Activated T-helper 1 cell treated with anti-CD3 and anti-CD28 coated beads, Interleukin-12 subunit alpha, Interleukin-12 subunit beta, Interleukin-2, Interleukin-4 antibody, amounts not matched to agents 30 ng/mL and 10 ng/mL and 1 ng/mL, durations not matched to agents 14 hours and 24 hours and 36 hours (primary cell): ENCODE measurements around the gene INTS6L. TPM values are rescaled to one million over a fixed set of nuclear protein-coding genes. Genes with fewer than 3 reads are reported as not detected.
A peak's percentile ranks its signal among the peaks of the same experiment; 100 is the strongest.

Source experiments
- DNase-seq: peaks from one replicate; pipeline ENCODE4 v3.0.0; 2021; ENCODE audit warnings: low spot score
- H3K27ac Mint-ChIP-seq: one replicate; pipeline ENCODE4 v1.8.0; 2021; ENCODE audit warnings: mild to moderate bottlenecking, mixed read lengths
- H3K27me3 Mint-ChIP-seq: one replicate; pipeline ENCODE4 v1.8.0; 2022; ENCODE audit warnings: mild to moderate bottlenecking, moderate library complexity, mixed read lengths; ENCODE audit not compliant: insufficient read depth
- H3K36me3 Mint-ChIP-seq: one replicate; pipeline ENCODE4 v1.8.0; 2021; ENCODE audit warnings: low read depth, mixed read lengths
- H3K4me1 Mint-ChIP-seq: one replicate; pipeline ENCODE4 v1.8.0; 2021; ENCODE audit warnings: low read depth, mixed read lengths
- H3K4me3 Mint-ChIP-seq: one replicate; pipeline ENCODE4 v1.8.0; 2021; ENCODE audit warnings: mild to moderate bottlenecking, moderate library complexity, mixed read lengths
- H3K9me3 Mint-ChIP-seq: one replicate; pipeline ENCODE4 v1.8.0; 2021; ENCODE audit warnings: mixed read lengths
- intact Hi-C: fragments of 100-400 bp; cut with micrococcal nuclease; formaldehyde crosslinking; loops from one replicate; pipeline ENCODE4 v1.15.1; 2024
- total RNA-seq: library from RNA; stranded (reverse); gene quantifications from 2 replicates; pipeline ENCODE4 v1.2.3, GENCODE V29; 2022

Gene INTS6L
- total RNA-seq, 1 donor from 2014 or later = 38.7 TPM

- H3K27me3 Mint-ChIP-seq = peaks cover 3% of the 10 kb centered on the region
- intact Hi-C loops = no loop called here
- no peaks in the 10 kb centered on the region for H3K36me3 Mint-ChIP-seq
- no peak overlapping the region for H3K4me3 Mint-ChIP-seq
- no peaks in the 10 kb centered on the region for H3K4me1 Mint-ChIP-seq
- no peaks in the 10 kb centered on the region for H3K9me3 Mint-ChIP-seq
- H3K27ac Mint-ChIP-seq = no peak overlapping the region
- no peak for DNase-seq
Observed at GRCh38 chrX:135505351-135505750, 15.1 kb upstream of the INTS6L start.

- DNase-seq = no peak
- H3K4me1 Mint-ChIP-seq = no peaks in the 10 kb centered on the region
- no peak overlapping the region for H3K4me3 Mint-ChIP-seq
- intact Hi-C loops = no loop called here
- no peaks in the 10 kb centered on the region for H3K9me3 Mint-ChIP-seq
- H3K36me3 Mint-ChIP-seq = no peaks in the 10 kb centered on the region
- no peaks in the 10 kb centered on the region for H3K27me3 Mint-ChIP-seq
- no peak overlapping the region for H3K27ac Mint-ChIP-seq
Observed at GRCh38 chrX:135509885-135510284, 10.6 kb upstream of the INTS6L start.

DNA sequence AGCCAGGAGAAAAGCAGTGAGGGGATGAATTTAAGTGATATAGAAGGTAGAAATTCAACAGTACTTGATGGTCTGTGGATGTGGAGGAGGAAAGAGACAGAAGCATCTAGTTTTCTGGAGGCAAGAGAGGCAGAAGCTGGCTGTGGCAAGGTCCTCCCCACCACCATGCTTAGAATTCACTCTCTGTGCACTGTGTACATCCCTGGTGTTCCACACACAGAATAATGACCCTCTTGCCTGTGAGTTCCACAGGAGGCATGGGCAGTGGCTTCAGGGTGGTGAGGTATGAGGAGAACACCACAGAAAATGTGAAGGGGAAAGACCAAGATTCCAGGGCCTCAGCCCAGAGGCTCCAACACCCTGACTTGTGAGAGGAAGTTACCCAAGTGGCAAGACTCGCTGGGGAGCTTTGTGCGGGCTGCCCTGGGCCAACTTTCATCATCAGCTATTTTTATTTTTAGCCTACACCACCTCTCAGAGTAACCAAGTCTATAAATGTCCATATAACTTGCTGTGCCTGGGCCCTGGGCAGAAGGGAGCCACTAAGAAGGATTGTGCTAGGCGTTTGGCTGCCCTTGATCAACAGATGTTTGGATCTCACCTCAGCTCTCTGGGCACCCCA is 7.8 kb upstream of the INTS6L start:
- Mint-ChIP-seq H3K27me3 (no peaks in the 10 kb centered on the region), H3K4me1 (no peaks in the 10 kb centered on the region), H3K9me3 (no peaks in the 10 kb centered on the region), H3K36me3 (no peaks in the 10 kb centered on the region), H3K27ac (no peak overlapping the region), H3K4me3 (no peak overlapping the region)
- no peak for DNase-seq
- intact Hi-C loops = no loop called here

GRCh38 chrX:135513130-135513515 is 7.3 kb upstream of the INTS6L start:
- H3K4me3 Mint-ChIP-seq = no peak overlapping the region
- DNase-seq = no peak
- no peaks in the 10 kb centered on the region for H3K36me3 Mint-ChIP-seq
- H3K27me3 Mint-ChIP-seq = no peaks in the 10 kb centered on the region
- no peak overlapping the region for H3K27ac Mint-ChIP-seq
- intact Hi-C loops = no loop called here
- no peaks in the 10 kb centered on the region for H3K9me3 Mint-ChIP-seq
- H3K4me1 Mint-ChIP-seq = no peaks in the 10 kb centered on the region

DNA sequence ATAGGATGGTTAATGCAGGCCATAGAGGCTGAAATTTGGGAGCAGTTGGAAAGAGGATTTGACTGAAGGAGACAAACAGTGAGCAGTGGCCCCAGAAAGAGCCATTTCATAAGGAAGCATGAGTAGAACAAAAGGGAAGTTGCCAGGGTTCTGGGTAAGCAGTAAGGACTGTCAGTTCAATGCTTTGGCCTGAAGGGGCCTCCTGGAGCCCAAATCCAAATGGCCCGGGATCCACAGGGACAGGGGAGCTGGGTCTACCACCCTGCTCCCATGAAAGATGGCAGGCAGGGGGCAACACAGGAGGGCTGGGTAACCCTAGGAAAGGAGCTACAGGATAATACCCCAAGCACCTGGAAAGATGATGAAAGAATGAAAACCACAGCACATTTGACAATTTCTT is 4.1 kb upstream of the INTS6L start:
- intact Hi-C loops = no loop called here
- no peaks in the 10 kb centered on the region for H3K27me3 Mint-ChIP-seq
- H3K4me1 Mint-ChIP-seq = peaks cover 8% of the 10 kb centered on the region
- no peak overlapping the region for H3K4me3 Mint-ChIP-seq
- no peaks in the 10 kb centered on the region for H3K9me3 Mint-ChIP-seq
- peaks cover 4% of the 10 kb centered on the region for H3K36me3 Mint-ChIP-seq
- no peak overlapping the region for H3K27ac Mint-ChIP-seq
- DNase-seq = no peak

- no peak for DNase-seq
- Mint-ChIP-seq H3K27ac (no peak overlapping the region), H3K9me3 (no peaks in the 10 kb centered on the region), H3K4me3 (no peak overlapping the region), H3K27me3 (no peaks in the 10 kb centered on the region), H3K4me1 (peaks cover 17% of the 10 kb centered on the region), H3K36me3 (peaks cover 12% of the 10 kb centered on the region)
- intact Hi-C loops = no loop called here
Observed at GRCh38 chrX:135518161-135518560, 2.3 kb upstream of the INTS6L start.

GRCh38 chrX:135520022-135520552 is 373 bp upstream of the INTS6L start:
- intact Hi-C loops = loop anchor here (1.0 to 10.0 kb wide), 6 partner anchors 32 to 1365 kb away; partner anchors contain the start of genes FHL1, HPRT1, HTATSF1 and RBMX
- Mint-ChIP-seq H3K27me3 (no peaks in the 10 kb centered on the region), H3K4me3 (peak overlapping the region; percentile 99), H3K4me1 (peaks cover 34% of the 10 kb centered on the region), H3K27ac (peak overlapping the region; percentile 100), H3K36me3 (peaks cover 19% of the 10 kb centered on the region), H3K9me3 (no peaks in the 10 kb centered on the region)
- DNase-seq = no peak

- peak overlapping the region; percentile 99 for H3K4me3 Mint-ChIP-seq
Observed at GRCh38 chrX:135521405-135522131, 1.1 kb downstream of the INTS6L start.

GRCh38 chrX:135522132-135522530 is 1.7 kb downstream of the INTS6L start:
- Mint-ChIP-seq H3K9me3 (no peaks in the 10 kb centered on the region), H3K27me3 (no peaks in the 10 kb centered on the region), H3K36me3 (peaks cover 32% of the 10 kb centered on the region), H3K27ac (peak overlapping the region; percentile 99), H3K4me3 (peak overlapping the region; percentile 87), H3K4me1 (peaks cover 52% of the 10 kb centered on the region)
- intact Hi-C loops = loop anchor here (1.0 to 10.0 kb wide), 6 partner anchors 15 to 1363 kb away; partner anchors contain the start of genes FHL1, HPRT1, HTATSF1 and RBMX
- no peak for DNase-seq

More at GRCh38 chrX:135521405-135522131, 1.1 kb downstream of the INTS6L start:
- H3K36me3 Mint-ChIP-seq = peaks cover 29% of the 10 kb centered on the region
- H3K4me1 Mint-ChIP-seq = peaks cover 49% of the 10 kb centered on the region
- intact Hi-C loops = loop anchor here (1.0 to 10.0 kb wide), 9 partner anchors 15 to 1363 kb away; partner anchors contain the start of genes FHL1, HPRT1, HTATSF1 and RBMX
- DNase-seq = peak; percentile 78
- H3K9me3 Mint-ChIP-seq = no peaks in the 10 kb centered on the region
- H3K27me3 Mint-ChIP-seq = no peaks in the 10 kb centered on the region
- peak overlapping the region; percentile 99 for H3K27ac Mint-ChIP-seq

- intact Hi-C loops = loop anchor here (1.0 to 10.0 kb wide), 6 partner anchors 14 to 1362 kb away; partner anchors contain the start of genes FHL1, HPRT1, HTATSF1 and RBMX
- peaks cover 58% of the 10 kb centered on the region for H3K4me1 Mint-ChIP-seq
- H3K9me3 Mint-ChIP-seq = no peaks in the 10 kb centered on the region
- peaks cover 34% of the 10 kb centered on the region for H3K36me3 Mint-ChIP-seq
- peak overlapping the region; percentile 99 for H3K27ac Mint-ChIP-seq
- H3K27me3 Mint-ChIP-seq = no peaks in the 10 kb centered on the region
- H3K4me3 Mint-ChIP-seq = peak overlapping the region; percentile 87
- DNase-seq = no peak
Observed at GRCh38 chrX:135522878-135523693, 2.6 kb downstream of the INTS6L start.

GRCh38 chrX:135528254-135528653 is 7.8 kb downstream of the INTS6L start:
- intact Hi-C loops = loop anchor here (5.0 to 10.0 kb wide), 4 partner anchors 39 to 1357 kb away; partner anchors contain the start of genes FHL1, HPRT1 and RBMX

GRCh38 chrX:135528756-135529155 is 8.3 kb downstream of the INTS6L start:
- H3K4me1 Mint-ChIP-seq = peaks cover 47% of the 10 kb centered on the region
- H3K27ac Mint-ChIP-seq = no peak overlapping the region
- H3K4me3 Mint-ChIP-seq = no peak overlapping the region
- intact Hi-C loops = loop anchor here (5.0 to 10.0 kb wide), 4 partner anchors 39 to 1356 kb away; partner anchors contain the start of genes FHL1, HPRT1 and RBMX
- DNase-seq = no peak
- H3K27me3 Mint-ChIP-seq = no peaks in the 10 kb centered on the region
- H3K9me3 Mint-ChIP-seq = no peaks in the 10 kb centered on the region
- peaks cover 35% of the 10 kb centered on the region for H3K36me3 Mint-ChIP-seq

More at GRCh38 chrX:135528254-135528653, 7.8 kb downstream of the INTS6L start:
- Mint-ChIP-seq H3K27me3 (no peaks in the 10 kb centered on the region), H3K4me1 (peaks cover 51% of the 10 kb centered on the region), H3K9me3 (no peaks in the 10 kb centered on the region), H3K4me3 (no peak overlapping the region), H3K36me3 (peaks cover 35% of the 10 kb centered on the region), H3K27ac (no peak overlapping the region)
- DNase-seq = no peak
